Kidney (tissue), 22 donors: Measurements from ENCODE around the gene HES1. TPM values are rescaled to one million over a fixed set of nuclear protein-coding genes. Genes with fewer than 3 reads are reported as not detected.
A peak's percentile ranks its signal among the peaks of the same experiment; 100 is the strongest.

Experiments
- DNase-seq, 5 donors: peaks; one replicate each; pipeline ENCODE4 v3.0.0-alpha.2; 2013 to 2020
- FAIRE-seq: peaks from 2 replicates; lab custom pipeline; 2012; peaks lifted over from hg19 to GRCh38; lab: Jason Lieb, UNC
- H3K27ac ChIP-seq, 2 donors: one replicate each; pipeline ENCODE4 v1.7.0; 2013; ENCODE audit warnings: low read depth in 2 of 2, low read length in 2 of 2, inconsistent platforms in 1 of 2
- H3K27me3 ChIP-seq: one replicate; pipeline ENCODE4 v1.7.1; 2013; ENCODE audit warnings: low read length, inconsistent platforms; ENCODE audit not compliant: control insufficient read depth, insufficient read depth
- H3K36me3 ChIP-seq, 3 donors: one replicate each; pipeline versions ENCODE4 v1.7.0 to v1.7.1; 2013; ENCODE audit warnings: low read length in 3 of 3, control low read depth in 1 of 3, inconsistent platforms in 1 of 3; ENCODE audit not compliant: insufficient read depth in 3 of 3, control insufficient read depth in 2 of 3
- H3K4me1 ChIP-seq, 3 donors: one replicate each; pipeline versions ENCODE4 v1.7.0 to v1.7.1; 2013; ENCODE audit warnings: low read length in 3 of 3, inconsistent platforms in 1 of 3, low read depth in 1 of 3; ENCODE audit not compliant: control insufficient read depth in 2 of 3, insufficient read depth in 2 of 3
- H3K4me3 ChIP-seq, 3 donors: one replicate each; pipeline versions ENCODE4 v1.7.0 to v1.8.1; 2013; ENCODE audit warnings: low read length in 3 of 3, control low read depth in 1 of 3, inconsistent platforms in 1 of 3
- H3K9ac ChIP-seq, 3 donors: one replicate each; pipeline versions ENCODE4 v1.7.0 to v1.7.1; 2013; ENCODE audit warnings: low read length in 3 of 3, control low read depth in 1 of 3, inconsistent platforms in 1 of 3
- H3K9me3 ChIP-seq, 3 donors: one replicate each; pipeline versions ENCODE4 v1.7.0 to v1.7.1; 2013; ENCODE audit warnings: low read length in 3 of 3, control low read depth in 1 of 3, inconsistent platforms in 1 of 3; ENCODE audit not compliant: control insufficient read depth in 2 of 3, insufficient read depth in 1 of 3
- CTCF ChIP-seq: IDR thresholded peaks from 3 replicates; pipeline ENCODE4 v1.5.1; 2012; ENCODE audit warnings: mild to moderate bottlenecking, moderate library complexity, borderline replicate concordance; ENCODE audit not compliant: insufficient read depth; ENCODE audit errors: extremely low read depth
- intact Hi-C: fragments of 100-400 bp; cut with DNase I; formaldehyde crosslinking; loops from one replicate; pipeline ENCODE4 v1.11.1; 2022
- long read RNA-seq, 10 donors: library from polyadenylated mRNA in 1 of 10; unstranded in 1 of 10; transcript quantifications; one replicate each; pipeline ENCODE4 v2.0.0 and lab custom pipeline, GENCODE V29; 2021 to 2026
- polyA plus RNA-seq: library from polyadenylated mRNA; stranded (reverse); fragments of 350-450 nt; fragmentation: Illumina TruSeq; extraction: RNeasy Lipid Tissue Mini Kit (QIAGEN cat#74804); gene quantifications from one replicate; pipeline ENCODE4 v1.2.3, GENCODE V29; 2014; ENCODE audit warnings: low read depth, low replicate concordance; ENCODE audit not compliant: insufficient read depth
- total RNA-seq: library from RNA; stranded (reverse); fragmentation: NEBNext Ultra II Directional; extraction: Animal tissue kit (Norgen Biotek cat#: 25700); gene quantifications from one replicate; pipeline ENCODE4 v1.2.1, GENCODE V29; 2021
- donor health status: control.
- donor health status: control.
- donor health status: control.
- donor health status: control.
- donor health status: control.
- donor health status: DM: yes; HTN: yes; CAD: no.
- donor health status: Normal renal cell carcinoma (clear cell type).

The HES1 gene, protein sequence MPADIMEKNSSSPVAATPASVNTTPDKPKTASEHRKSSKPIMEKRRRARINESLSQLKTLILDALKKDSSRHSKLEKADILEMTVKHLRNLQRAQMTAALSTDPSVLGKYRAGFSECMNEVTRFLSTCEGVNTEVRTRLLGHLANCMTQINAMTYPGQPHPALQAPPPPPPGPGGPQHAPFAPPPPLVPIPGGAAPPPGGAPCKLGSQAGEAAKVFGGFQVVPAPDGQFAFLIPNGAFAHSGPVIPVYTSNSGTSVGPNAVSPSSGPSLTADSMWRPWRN
- total RNA-seq (44.3 TPM), polyA plus RNA-seq (77.4 TPM)
- long read RNA-seq, donor 1, transcript HES1-201 (4 exons, 1,578 nt): major isoform, 34 of 89 reads
- long read RNA-seq, donor 1, transcript HES1-202 (2 exons, 1,009 nt): minor isoform, 8 of 89 reads
- long read RNA-seq, donor 1, partial matches to known transcripts: 47 of 89 reads
- long read RNA-seq, donor 1, other reads (novel, unspliced or antisense): 0 of 89 reads
- long read RNA-seq, donor 2, transcript HES1-201 (4 exons, 1,578 nt): major isoform, 32 of 65 reads
- long read RNA-seq, donor 2, partial matches to known transcripts: 31 of 65 reads
- long read RNA-seq, donor 2, other reads (novel, unspliced or antisense): 0 of 65 reads
- long read RNA-seq, donor 3, transcript HES1-201 (4 exons, 1,578 nt): major isoform, 31 of 64 reads
- long read RNA-seq, donor 3, partial matches to known transcripts: 32 of 64 reads
- long read RNA-seq, donor 3, other reads (novel, unspliced or antisense): 0 of 64 reads
- long read RNA-seq, donor 4, transcript HES1-201 (4 exons, 1,578 nt): major isoform, 21 of 33 reads
- long read RNA-seq, donor 4, partial matches to known transcripts: 11 of 33 reads
- long read RNA-seq, donor 4, other reads (novel, unspliced or antisense): 0 of 33 reads
- long read RNA-seq, donor 5, partial matches to known transcripts: 5 of 6 reads
- long read RNA-seq, donor 5, other reads (novel, unspliced or antisense): 0 of 6 reads
- long read RNA-seq, donor 6, transcript HES1-202 (2 exons, 1,009 nt): minor isoform, 8 of 107 reads
- long read RNA-seq, donor 6, transcript HES1-201 (4 exons, 1,578 nt): major isoform, 40 of 107 reads
- long read RNA-seq, donor 6, partial matches to known transcripts: 59 of 107 reads
- long read RNA-seq, donor 6, other reads (novel, unspliced or antisense): 0 of 107 reads
- long read RNA-seq, donor 7, transcript HES1-201 (4 exons, 1,578 nt): major isoform, 11 of 31 reads
- long read RNA-seq, donor 7, partial matches to known transcripts: 20 of 31 reads
- long read RNA-seq, donor 7, other reads (novel, unspliced or antisense): 0 of 31 reads
- long read RNA-seq, donor 8, transcript HES1-201 (4 exons, 1,578 nt): major isoform, 50 of 101 reads
- long read RNA-seq, donor 8, transcript HES1-202 (2 exons, 1,009 nt): minor isoform, 12 of 101 reads
- long read RNA-seq, donor 8, partial matches to known transcripts: 39 of 101 reads
- long read RNA-seq, donor 8, other reads (novel, unspliced or antisense): 0 of 101 reads
- long read RNA-seq, donor 9, transcript HES1-201 (4 exons, 1,578 nt): major isoform, 25 of 48 reads
- long read RNA-seq, donor 9, partial matches to known transcripts: 19 of 48 reads
- long read RNA-seq, donor 9, other reads (novel, unspliced or antisense): 0 of 48 reads
- long read RNA-seq, donor 10, transcript HES1-201 (4 exons, 1,578 nt): major isoform, 38 of 45 reads
- long read RNA-seq, donor 10, transcript HES1-202 (2 exons, 1,009 nt): minor isoform, 7 of 45 reads
- long read RNA-seq, donor 10, partial matches to known transcripts: 0 of 45 reads
- long read RNA-seq, donor 10, other reads (novel, unspliced or antisense): 0 of 45 reads

- Histone ChIP-seq H3K36me3 (peaks cover 0 to 5% (median 0%) of the 10 kb centered on the region in 3 donors), H3K9me3 (no peaks in the 10 kb centered on the region), H3K27me3 (no peaks in the 10 kb centered on the region), H3K4me1 (peaks cover 0 to 31% (median 27%) of the 10 kb centered on the region in 3 donors), H3K9ac (peak within 1 kb of the TSS; percentile 66 to 93 (median 81)), H3K4me3 (peak within 1 kb of the TSS; percentile 71 to 96 (median 87)), H3K27ac (peak within 1 kb of the TSS; percentile 97)
- intact Hi-C loops: loop anchor here (10.0 kb wide), 2 partner anchors 131 to 351 kb away; no protein-coding TSS in a partner anchor
- no peak for TF ChIP-seq CTCF
- peak; percentile 92 for FAIRE-seq
- DNase-seq: peak; percentile 98 to 99 (median 98)
These were observed at the start of gene HES1 for GRCh38 chr3:194135806-194136518. Gene HES1, plus strand, starts transcription at chr3:194136148. Its CDS starts 233 bp downstream, at chr3:194136381.

DNA sequence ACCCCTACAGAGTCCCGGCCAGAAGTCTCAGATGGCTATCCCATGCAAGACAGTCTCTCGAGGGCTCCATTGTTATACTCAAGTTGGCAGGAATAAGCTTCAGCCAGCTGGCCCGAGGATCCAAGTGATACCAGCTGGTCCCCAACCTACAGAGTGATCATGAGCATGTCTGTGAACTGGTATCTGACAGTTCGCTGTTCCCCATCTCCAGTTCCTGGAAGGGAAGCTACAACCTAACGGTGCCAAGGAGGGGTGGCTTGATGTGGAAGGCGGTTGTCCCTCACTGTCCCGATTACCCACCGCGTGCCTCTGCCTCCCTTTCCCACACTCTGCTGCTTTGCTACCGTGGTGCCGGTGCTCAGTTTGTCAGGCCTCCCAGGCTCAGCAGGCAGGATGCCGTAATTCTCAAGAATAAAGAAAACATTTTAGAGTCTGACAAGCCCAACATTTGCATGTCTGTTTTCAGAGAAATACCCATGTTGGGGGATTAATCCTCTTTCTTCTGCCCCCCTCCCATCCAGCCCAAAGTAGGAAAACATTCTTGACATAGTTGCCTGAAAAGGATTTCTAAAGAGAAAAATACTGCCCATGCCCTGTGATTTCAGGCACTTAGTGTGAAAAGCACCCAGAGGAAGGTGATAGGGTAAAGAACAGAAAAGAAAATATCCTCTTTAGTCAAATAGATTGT is 49.4 kb upstream of the HES1 start:
- no peak for FAIRE-seq
- Histone ChIP-seq H3K36me3 (no peaks in the 10 kb centered on the region), H3K4me1 (peaks cover 6 to 12% (median 8%) of the 10 kb centered on the region in 3 donors), H3K9me3 (no peaks in the 10 kb centered on the region), H3K27ac (no peak overlapping the region), H3K4me3 (no peak overlapping the region), H3K27me3 (no peaks in the 10 kb centered on the region), H3K9ac (no peak overlapping the region)
- DNase-seq: peak in 2 of 5 donors; percentile 50 to 70
- intact Hi-C loops: no loop called here
- no peak for TF ChIP-seq CTCF
